Erythroblast (primary cell): Measurements from ENCODE around the gene TUFT1.

Experiments
- GATA1 ChIP-seq: IDR thresholded peaks from 2 replicates; pipeline ENCODE4 v1.6.1; 2011; ENCODE audit warnings: low read depth, mild to moderate bottlenecking, control low read depth, low read length, moderate library complexity
- POLR2A ChIP-seq: IDR thresholded peaks from 2 replicates; pipeline ENCODE4 v1.6.1; 2011; ENCODE audit warnings: mild to moderate bottlenecking, low read length

- TF ChIP-seq POLR2A (no peak), GATA1 (no peak)
Observed at GRCh38 chr1:151539321-151540020, 638 bp upstream of the TUFT1 start.
